Keratinocyte (primary cell): Measurements from ENCODE around the gene KLHL34. TPM values are rescaled to one million over a fixed set of nuclear protein-coding genes. Genes with fewer than 3 reads are reported as not detected.

ENCODE experiments used
- DNase-seq: peaks from one replicate; pipeline ENCODE4 v3.0.0-alpha.2; 2011; ENCODE audit warnings: low read depth, missing footprints, low spot score
- FAIRE-seq: peaks from 2 replicates; lab custom pipeline; 2011; peaks lifted over from hg19 to GRCh38; lab: Jason Lieb, UNC
- H2AFZ ChIP-seq: 2 replicates; pipeline ENCODE4 v1.6.0; 2012; ENCODE audit warnings: low read length, control low read depth, inconsistent platforms; ENCODE audit not compliant: control insufficient read depth
- H3K27ac ChIP-seq: 2 replicates; pipeline ENCODE4 v1.5.1; 2011; ENCODE audit warnings: low read length; ENCODE audit not compliant: control insufficient read depth, insufficient read depth
- H3K27me3 ChIP-seq: 3 replicates; pipeline ENCODE4 v1.6.0; 2011; ENCODE audit warnings: low read length; ENCODE audit not compliant: control insufficient read depth, insufficient read depth; ENCODE audit errors: extremely low read depth
- H3K36me3 ChIP-seq, 2 experiments: 2 replicates in 1 of 2; 3 replicates in 1 of 2; pipeline ENCODE4 v1.5.1; 2011; ENCODE audit warnings: low read length in 2 of 2, mild to moderate bottlenecking in 1 of 2; ENCODE audit not compliant: control insufficient read depth in 2 of 2, insufficient read depth in 2 of 2; ENCODE audit errors: extremely low read depth in 1 of 2
- H3K4me1 ChIP-seq: 3 replicates; pipeline ENCODE4 v1.5.1; 2011; ENCODE audit warnings: low read length; ENCODE audit not compliant: control insufficient read depth, insufficient read depth; ENCODE audit errors: extremely low read depth
- H3K4me2 ChIP-seq: 3 replicates; pipeline ENCODE4 v1.6.0; 2011; ENCODE audit warnings: low read depth, low read length; ENCODE audit not compliant: control insufficient read depth, insufficient read depth; ENCODE audit errors: extremely low read depth
- H3K4me3 ChIP-seq, 3 experiments: fragments of 200-600 bp in 1 of 3; sonication (generic) in 1 of 3; 2 replicates in 2 of 3; 3 replicates in 1 of 3; pipeline ENCODE4 v1.5.1; 2011 to 2016; ENCODE audit warnings: low read length in 3 of 3, mild to moderate bottlenecking in 3 of 3, control low read depth in 2 of 3, inconsistent platforms in 1 of 3, low read depth in 1 of 3, mixed read lengths in 1 of 3, mixed run types in 1 of 3, moderate library complexity in 1 of 3; ENCODE audit not compliant: control insufficient read depth in 2 of 3, insufficient read depth in 2 of 3; ENCODE audit errors: extremely low read depth in 1 of 3
- H3K79me2 ChIP-seq: 2 replicates; pipeline ENCODE4 v1.6.0; 2012; ENCODE audit warnings: low read length; ENCODE audit not compliant: control insufficient read depth, insufficient read depth
- H3K9ac ChIP-seq: 3 replicates; pipeline ENCODE4 v1.6.0; 2011; ENCODE audit warnings: low read length; ENCODE audit not compliant: control insufficient read depth, insufficient read depth; ENCODE audit errors: extremely low read depth
- H3K9me1 ChIP-seq: 3 replicates; pipeline ENCODE4 v1.6.0; 2011; ENCODE audit warnings: low read length; ENCODE audit not compliant: control insufficient read depth, insufficient read depth; ENCODE audit errors: extremely low read depth
- H3K9me3 ChIP-seq: 2 replicates; pipeline ENCODE4 v1.5.1; 2012; ENCODE audit warnings: low read depth, low read length; ENCODE audit not compliant: control insufficient read depth
- H4K20me1 ChIP-seq: 3 replicates; pipeline ENCODE4 v1.6.0; 2011; ENCODE audit warnings: low read length; ENCODE audit not compliant: control insufficient read depth, insufficient read depth; ENCODE audit errors: extremely low read depth
- CTCF ChIP-seq, 3 experiments: IDR thresholded peaks in 1 of 3; conservative IDR thresholded peaks in 1 of 3; optimal IDR thresholded peaks in 1 of 3; 2 replicates in 2 of 3; 3 replicates in 1 of 3; pipeline versions ENCODE3 to v1.5.1; 2011; ENCODE audit warnings: low read length in 3 of 3, mild to moderate bottlenecking in 3 of 3, moderate library complexity in 2 of 3, control low read depth in 1 of 3, inconsistent platforms in 1 of 3; ENCODE audit not compliant: insufficient read depth in 2 of 3; ENCODE audit errors: extremely low read depth in 1 of 3
- EZH2 ChIP-seq: IDR thresholded peaks from one replicate; pipeline ENCODE4 v1.6.1; 2012; ENCODE audit warnings: inconsistent platforms, mild to moderate bottlenecking, low read length, moderate library complexity
- dilution Hi-C: fragments of 300-500 bp; cut with MboI; formaldehyde crosslinking; loops from one replicate; pipeline ENCODE4 v1.7.0; 2020; ENCODE audit warnings: low sequenced_read_pairs; ENCODE audit not compliant: extremely low pct_ligation_motif_present
- polyA plus RNA-seq, 5 experiments: library from polyadenylated mRNA; depleted of rRNA in 3 of 5; stranded (reverse) in 3 of 5; stranded (forward) in 1 of 5; unstranded in 1 of 5; fragments of >200 nt; gene quantifications; 1 replicate in 1 of 5; 2 replicates in 3 of 5; 3 replicates in 1 of 5; pipeline versions ENCODE4 v1.2.1 to v1.2.3, GENCODE V29; 2011 to 2012; ENCODE audit warnings: missing spikeins in 2 of 5, low read depth in 1 of 5, low replicate concordance in 1 of 5

KLHL34 gene
- polyA plus RNA-seq, 1 donor (not counting 4 experiments of a cell fraction or from before 2014, with no cell fraction given), result not detected

GRCh38 chrX:21662761-21663160 is 4.6 kb upstream of the KLHL34 start:
- H3K4me3 ChIP-seq, result no peak overlapping the region
- DNase-seq, result no peak
- H3K4me2 ChIP-seq, result no peak overlapping the region
- no peak for TF ChIP-seq EZH2
- no peak for TF ChIP-seq CTCF (optimal IDR thresholded peaks at IDR 0.05 in 1 of 3, IDR thresholded peaks at IDR 0.05 in 1 of 3, conservative IDR thresholded peaks at IDR 0.05 in 1 of 3; ENCODE audit: extremely low read depth in 1 of 3, insufficient read depth in 2 of 3, low read length in 3 of 3)
- no peak overlapping the region for H2AFZ ChIP-seq
- H3K27me3 ChIP-seq, result no peaks in the 10 kb centered on the region
- no peaks in the 10 kb centered on the region for H3K36me3 ChIP-seq
- H3K27ac ChIP-seq, result no peak overlapping the region
- H3K79me2 ChIP-seq, result no peaks in the 10 kb centered on the region
- no peaks in the 10 kb centered on the region for H4K20me1 ChIP-seq
- dilution Hi-C loops, result no loop called here
- no peak overlapping the region for H3K9ac ChIP-seq
- H3K9me3 ChIP-seq, result no peaks in the 10 kb centered on the region
- peaks cover 3% of the 10 kb centered on the region for H3K4me1 ChIP-seq
- no peak for FAIRE-seq
- H3K9me1 ChIP-seq, result no peaks in the 10 kb centered on the region

GRCh38 chrX:21661316-21661715 is 3.2 kb upstream of the KLHL34 start:
- Histone ChIP-seq H4K20me1 (no peaks in the 10 kb centered on the region), H3K9ac (no peak overlapping the region), H3K4me3 (no peak overlapping the region), H3K79me2 (no peaks in the 10 kb centered on the region), H3K4me1 (peaks cover 3% of the 10 kb centered on the region), H3K27me3 (no peaks in the 10 kb centered on the region), H3K27ac (no peak overlapping the region), H3K9me1 (no peaks in the 10 kb centered on the region), H3K4me2 (no peak overlapping the region), H3K9me3 (peaks cover 2% of the 10 kb centered on the region), H3K36me3 (no peaks in the 10 kb centered on the region), H2AFZ (no peak overlapping the region)
- FAIRE-seq (no peak), DNase-seq (no peak)
- dilution Hi-C loops, result no loop called here
- no peak for TF ChIP-seq EZH2
- no peak for TF ChIP-seq CTCF (optimal IDR thresholded peaks at IDR 0.05 in 1 of 3, IDR thresholded peaks at IDR 0.05 in 1 of 3, conservative IDR thresholded peaks at IDR 0.05 in 1 of 3; ENCODE audit: extremely low read depth in 1 of 3, insufficient read depth in 2 of 3, low read length in 3 of 3)
